Measurements from ENCODE around the gene FTH1.

DNA sequence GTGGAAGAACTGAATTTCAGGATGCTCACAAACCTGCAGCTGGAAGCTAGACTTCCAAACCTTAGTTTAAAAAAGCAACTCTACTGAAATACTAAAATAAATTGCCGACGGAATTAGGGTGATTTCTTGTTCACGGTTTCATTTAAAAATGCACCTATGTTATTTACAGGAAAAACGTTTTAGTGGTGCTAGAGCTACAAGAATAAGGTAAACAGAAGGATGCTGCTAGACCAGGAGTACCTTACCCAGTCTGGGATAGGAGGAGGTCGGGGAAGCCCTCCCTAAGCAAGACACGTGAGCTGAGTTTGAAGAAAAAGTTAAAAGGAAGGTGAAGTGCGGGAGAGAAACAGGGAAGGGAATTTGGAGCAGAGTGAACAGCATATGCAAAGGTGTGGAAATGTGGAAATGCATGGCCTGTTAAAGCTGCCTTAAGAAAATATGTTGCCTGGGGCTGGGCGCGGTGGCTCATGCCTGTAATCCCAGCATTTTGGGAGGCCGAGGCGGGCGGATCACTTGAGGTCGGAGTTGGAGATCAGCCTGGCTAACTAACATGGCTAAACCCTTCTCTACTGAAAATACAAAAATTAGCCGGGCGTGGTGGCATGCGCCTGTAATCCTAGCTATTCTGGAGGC lies 1.4 kb upstream of the FTH1 start:
- TF ChIP-seq TAF1 (conservative IDR thresholded peaks at IDR 0.05) (no peak), JUND (IDR thresholded peaks at IDR 0.05) (no peak), CTCF (IDR thresholded peaks at IDR 0.05; ENCODE audit: low read depth, low read length, missing input control) (no peak), GABPA (IDR thresholded peaks at IDR 0.05 in 1 of 2, conservative IDR thresholded peaks at IDR 0.05 in 1 of 2) (no peak), YY1 (IDR thresholded peaks at IDR 0.05) (no peak), ATF3 (IDR thresholded peaks at IDR 0.05) (no peak), RAD21 (IDR thresholded peaks at IDR 0.05) (no peak), SP1 (IDR thresholded peaks at IDR 0.05) (no peak), ZBTB33 (IDR thresholded peaks at IDR 0.05) (no peak), NR2F2 (IDR thresholded peaks at IDR 0.05) (no peak), REST (IDR thresholded peaks at IDR 0.05) (no peak)
- TF ChIP-seq, protein P1, sequence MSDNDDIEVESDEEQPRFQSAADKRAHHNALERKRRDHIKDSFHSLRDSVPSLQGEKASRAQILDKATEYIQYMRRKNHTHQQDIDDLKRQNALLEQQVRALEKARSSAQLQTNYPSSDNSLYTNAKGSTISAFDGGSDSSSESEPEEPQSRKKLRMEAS (IDR thresholded peaks at IDR 0.05) = no peak
